Tibial artery (tissue), 4 donors: ENCODE data around the gene ERC1.
"Not testable (repeated sequence)": the region's sequence is repeated elsewhere in the genome, so short reads cannot be mapped to it uniquely, and the experiment has no call there.

Experiments used
- DNase-seq, 2 donors: peaks; one replicate each; pipeline ENCODE4 v3.0.0-alpha.2; 2019
- H3K27ac ChIP-seq, 2 donors: fragments of 200-600 bp; sonication (generic) in 1 of 2; 1 replicate in 1 of 2; 2 replicates in 1 of 2; pipeline ENCODE4 v1.5.1; 2018 to 2019; ENCODE audit warnings: mild to moderate bottlenecking in 1 of 2
- H3K27me3 ChIP-seq, 2 donors: fragments of 200-600 bp; sonication (generic) in 1 of 2; one replicate each; pipeline versions ENCODE4 v1.5.1 to v1.6.0; 2016 to 2019
- H3K36me3 ChIP-seq, 3 donors: fragments of 200-600 bp; sonication (generic) in 2 of 3; one replicate each; pipeline ENCODE4 v1.5.1; 2016 to 2019; ENCODE audit warnings: mild to moderate bottlenecking in 2 of 3
- H3K4me1 ChIP-seq, 4 donors: fragments of 200-600 bp; sonication (generic) in 2 of 4; 1 replicate in 3 of 4; 2 replicates in 1 of 4; pipeline ENCODE4 v1.5.1; 2016 to 2019
- H3K4me3 ChIP-seq, 2 donors: fragments of 200-600 bp; sonication (generic) in 1 of 2; 1 replicate in 1 of 2; 2 replicates in 1 of 2; pipeline ENCODE4 v1.5.1; 2018 to 2019; ENCODE audit warnings: mild to moderate bottlenecking in 2 of 2
- H3K9me3 ChIP-seq, 3 donors: fragments of 200-600 bp; sonication (generic) in 1 of 3; one replicate each; pipeline ENCODE4 v1.5.1; 2016 to 2019
- CTCF ChIP-seq, 2 experiments: fragments of 200-600 bp in 1 of 2; fragments of 450-650 bp in 1 of 2; IDR thresholded peaks; one replicate each; pipeline ENCODE4 v1.5.1; 2017 to 2019; ENCODE audit warnings: antibody characterized with exemption in 2 of 2, mild to moderate bottlenecking in 1 of 2, moderate library complexity in 1 of 2
- intact Hi-C: fragments of 100-400 bp; cut with DNase I; formaldehyde crosslinking; loops from one replicate; pipeline ENCODE4 v1.15.0; 2023; ENCODE audit warnings: low total_unique reads

The ERC1 gene

GRCh38 chr12:991350-992333 is 619 bp downstream of the ERC1 start:
- peak overlapping the region; percentile 98 for H3K4me3 ChIP-seq
- peak overlapping the region; percentile 98 to 99 for H3K27ac ChIP-seq
- no peaks in the 10 kb centered on the region for H3K9me3 ChIP-seq
- no peak for TF ChIP-seq CTCF (IDR thresholded peaks at IDR 0.05)
- H3K36me3 ChIP-seq, result no peaks in the 10 kb centered on the region
- DNase-seq, result peak in 1 of 2 donors; percentile 69
- H3K4me1 ChIP-seq, result peaks cover 0 to 39% (median 27%) of the 10 kb centered on the region in 4 donors
- no peaks in the 10 kb centered on the region for H3K27me3 ChIP-seq
- intact Hi-C loops, result loop anchor here (10.0 kb wide), 2 partner anchors 103 to 603 kb away; partner anchors contain the start of gene FBXL14

DNA sequence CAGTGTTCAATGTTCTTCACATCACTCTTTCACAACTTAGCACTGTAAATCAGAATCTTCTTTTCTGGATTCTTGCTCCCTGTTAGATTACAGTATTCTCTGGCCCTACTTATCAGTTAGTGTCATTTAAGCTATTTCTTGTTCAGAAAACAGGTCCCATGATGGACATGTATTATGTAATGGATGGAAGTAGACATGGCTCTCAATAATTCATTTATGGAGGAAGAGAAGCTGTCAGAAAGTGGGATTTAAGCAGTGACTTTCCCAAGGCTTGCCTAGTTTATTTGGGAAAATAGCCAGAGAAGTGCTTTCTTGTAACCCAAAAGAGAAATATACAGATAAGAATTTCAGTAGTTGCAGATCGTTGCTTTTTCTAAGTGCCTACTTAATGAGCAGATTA is 1.6 kb downstream of the ERC1 start:
- no peaks in the 10 kb centered on the region for H3K9me3 ChIP-seq
- peak overlapping the region; percentile 29 to 98 for H3K27ac ChIP-seq
- intact Hi-C loops, result loop anchor here (10.0 kb wide), 2 partner anchors 102 to 602 kb away; partner anchors contain the start of gene FBXL14
- DNase-seq, result no peak
- H3K27me3 ChIP-seq, result no peaks in the 10 kb centered on the region
- peak overlapping the region; percentile 98 for H3K4me3 ChIP-seq
- no peaks in the 10 kb centered on the region for H3K36me3 ChIP-seq
- H3K4me1 ChIP-seq, result peaks cover 0 to 43% (median 31%) of the 10 kb centered on the region in 4 donors
- no peak for TF ChIP-seq CTCF (IDR thresholded peaks at IDR 0.05)

DNA sequence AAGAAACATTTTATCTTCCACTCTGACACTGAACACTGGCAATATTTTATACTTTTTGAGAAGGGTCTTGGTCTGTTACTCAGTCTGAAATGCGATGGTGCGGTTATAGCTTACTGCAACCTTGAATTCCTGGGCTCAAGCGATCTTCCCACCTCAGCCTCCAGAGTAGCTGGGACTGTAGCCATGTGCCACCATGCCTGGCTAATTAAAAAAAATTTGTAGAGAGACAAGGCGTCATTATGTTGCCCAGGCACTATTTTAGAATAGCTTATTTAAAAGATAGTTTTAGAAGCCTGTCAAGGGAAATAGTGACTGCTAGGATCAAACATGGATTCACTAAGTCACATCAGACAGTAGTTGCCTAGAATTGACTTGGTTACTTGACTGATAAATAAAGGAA is 5.9 kb downstream of the ERC1 start:
- Histone ChIP-seq H3K27me3 (no peaks in the 10 kb centered on the region), H3K9me3 (no peaks in the 10 kb centered on the region), H3K4me3 (no peak overlapping the region), H3K36me3 (peaks cover 0 to 6% (median 5%) of the 10 kb centered on the region in 3 donors), H3K4me1 (peaks cover 0 to 41% (median 26%) of the 10 kb centered on the region in 4 donors), H3K27ac (no peak overlapping the region)
- intact Hi-C loops, result loop anchor here (10.0 kb wide), 2 partner anchors 98 to 598 kb away; partner anchors contain the start of gene FBXL14
- DNase-seq, result no peak
- TF ChIP-seq CTCF (IDR thresholded peaks at IDR 0.05), result no peak

DNA sequence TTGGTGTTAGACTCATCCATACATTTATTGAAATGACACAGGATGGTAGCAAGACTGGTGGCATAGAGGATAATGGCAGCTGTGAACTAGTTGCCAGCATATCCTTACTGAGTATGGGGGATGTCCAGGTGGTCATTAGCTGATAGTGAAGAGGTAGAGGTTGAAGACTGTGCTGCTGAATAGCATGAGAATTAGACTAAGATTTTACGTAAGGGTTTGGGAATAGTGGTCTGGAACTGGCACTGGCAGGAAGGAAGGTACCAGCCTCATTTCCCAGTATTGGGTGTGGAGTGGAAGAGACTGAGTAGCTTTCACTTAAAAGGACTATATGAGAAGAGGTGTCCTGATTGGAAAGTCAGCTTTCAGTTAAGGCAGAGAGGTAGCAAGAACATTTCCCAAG is 6.5 kb downstream of the ERC1 start:
- peak overlapping the region in 1 of 2 donors; percentile 44 for H3K27ac ChIP-seq
- H3K4me3 ChIP-seq, result no peak overlapping the region
- DNase-seq, result no peak
- H3K36me3 ChIP-seq, result peaks cover 0 to 6% (median 5%) of the 10 kb centered on the region in 3 donors
- peaks cover 0 to 35% (median 20%) of the 10 kb centered on the region in 4 donors for H3K4me1 ChIP-seq
- H3K27me3 ChIP-seq, result no peaks in the 10 kb centered on the region
- intact Hi-C loops, result loop anchor here (10.0 kb wide), 2 partner anchors 97 to 597 kb away; partner anchors contain the start of gene FBXL14
- H3K9me3 ChIP-seq, result no peaks in the 10 kb centered on the region
- TF ChIP-seq CTCF (IDR thresholded peaks at IDR 0.05), result no peak

DNA sequence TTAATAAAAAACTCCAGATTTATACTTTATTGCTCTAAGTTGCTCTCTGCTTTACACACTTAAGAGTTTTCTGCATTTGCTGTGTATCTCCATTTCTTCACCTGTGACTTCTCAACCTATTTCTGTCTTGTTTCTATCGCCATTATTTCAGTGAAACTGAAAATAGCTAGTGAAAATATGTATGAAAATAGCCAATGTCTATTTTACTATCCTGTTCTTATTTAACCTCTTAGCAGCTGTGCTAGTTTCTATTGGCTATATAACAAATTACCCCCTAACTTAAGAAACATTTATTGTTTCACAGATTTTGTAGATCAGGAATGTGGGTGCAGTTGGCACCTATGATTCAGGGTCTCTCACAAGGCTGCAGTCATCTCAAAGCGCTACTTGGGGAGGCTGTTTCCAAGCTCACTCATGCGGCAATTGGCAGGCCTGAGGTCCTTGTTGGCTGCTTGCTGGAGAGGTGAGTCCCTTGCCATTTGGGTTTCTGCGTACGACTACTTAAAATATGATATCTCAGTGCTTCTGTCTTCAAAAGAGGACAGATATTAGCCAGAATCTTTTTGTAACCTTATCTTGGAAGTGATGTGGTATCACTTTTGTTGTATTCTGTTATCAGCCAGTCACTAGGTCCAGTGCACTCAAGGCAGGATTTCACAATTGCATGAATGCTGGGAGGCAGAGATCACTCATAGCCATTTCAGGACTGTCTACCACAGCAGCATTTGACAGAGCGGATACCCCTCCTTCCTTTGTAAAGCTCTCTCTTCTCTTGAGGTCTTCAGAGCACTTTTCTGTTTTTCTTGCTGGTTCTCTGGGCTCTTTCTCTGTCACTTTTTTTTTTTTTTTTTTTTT is 7.2 kb downstream of the ERC1 start:
- Histone ChIP-seq H3K27me3 (no peaks in the 10 kb centered on the region), H3K27ac (peak overlapping the region in 1 of 2 donors; percentile 44), H3K4me3 (no peak overlapping the region), H3K36me3 (peaks cover 0 to 6% (median 5%) of the 10 kb centered on the region in 3 donors), H3K9me3 (no peaks in the 10 kb centered on the region), H3K4me1 (peaks cover 0 to 28% (median 14%) of the 10 kb centered on the region in 4 donors)
- intact Hi-C loops, result loop anchor here (10.0 kb wide), 2 partner anchors 97 to 597 kb away; partner anchors contain the start of gene FBXL14
- no peak for TF ChIP-seq CTCF (IDR thresholded peaks at IDR 0.05)
- no peak for DNase-seq

DNA sequence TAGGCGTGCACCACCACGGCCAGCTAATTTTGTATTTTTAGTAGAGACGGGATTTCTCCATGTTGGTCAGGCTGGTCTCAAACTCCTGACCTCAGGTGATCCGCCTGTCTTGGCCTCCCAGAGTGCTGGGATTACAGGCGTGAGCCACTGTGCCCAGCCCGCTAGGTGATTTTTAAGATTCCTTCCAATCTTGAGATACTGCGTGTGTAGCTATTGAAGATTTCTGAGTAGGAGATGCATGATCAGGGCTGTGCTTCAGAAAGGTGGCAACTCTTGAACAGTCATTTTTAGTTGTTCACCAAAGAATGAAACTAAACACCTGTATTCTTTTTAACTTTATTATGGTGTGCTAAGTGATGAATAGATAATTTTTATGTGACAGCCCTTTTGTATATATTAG is 8.7 kb downstream of the ERC1 start:
- H3K27me3 ChIP-seq, H3K9me3 ChIP-seq, DNase-seq, H3K27ac ChIP-seq, H3K4me3 ChIP-seq, H3K36me3 ChIP-seq: not testable (repeated sequence)
- peaks cover 0 to 22% (median 10%) of the 10 kb centered on the region in 4 donors for H3K4me1 ChIP-seq
- intact Hi-C loops, result loop anchor here (10.0 kb wide), 2 partner anchors 95 to 595 kb away; partner anchors contain the start of gene FBXL14
